PC-3 (cell line): ENCODE measurements around the gene GNAI1.

Experiments
- EZH2phosphoT487 ChIP-seq: fragments of 300-600 bp; sonication (generic); IDR thresholded peaks from 2 replicates; pipeline ENCODE4 v1.6.1; 2018; ENCODE audit warnings: mild to moderate bottlenecking, antibody characterized with exemption, low read length, borderline replicate concordance
- TF ChIP-seq, protein P1 (sequence below): fragments of 300-600 bp; sonication (generic); conservative IDR thresholded peaks from 2 replicates; pipeline ENCODE4 v1.5.1; 2017; ENCODE audit warnings: antibody characterized with exemption, low read depth, mild to moderate bottlenecking, low read length

DNA sequence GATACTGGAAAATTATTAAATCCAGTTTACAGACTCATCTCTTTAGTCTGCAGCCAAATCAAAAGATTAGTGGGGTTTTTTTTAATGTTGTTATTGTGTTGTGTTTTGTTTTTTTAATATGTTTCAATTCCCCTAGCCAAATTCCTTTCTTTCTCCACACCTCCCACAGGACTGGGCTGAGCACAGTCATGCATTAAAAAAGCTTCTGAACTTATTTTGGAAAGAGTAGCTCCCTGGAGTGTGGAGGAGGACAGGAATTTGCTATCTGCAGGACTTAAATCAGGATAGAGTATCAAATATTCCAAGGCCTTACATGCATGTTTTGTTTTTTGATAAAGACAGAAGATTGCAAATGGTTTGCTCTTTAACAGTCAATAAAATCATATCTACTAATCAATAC is 90.7 kb downstream of the GNAI1 start:
- TF ChIP-seq, protein P1, sequence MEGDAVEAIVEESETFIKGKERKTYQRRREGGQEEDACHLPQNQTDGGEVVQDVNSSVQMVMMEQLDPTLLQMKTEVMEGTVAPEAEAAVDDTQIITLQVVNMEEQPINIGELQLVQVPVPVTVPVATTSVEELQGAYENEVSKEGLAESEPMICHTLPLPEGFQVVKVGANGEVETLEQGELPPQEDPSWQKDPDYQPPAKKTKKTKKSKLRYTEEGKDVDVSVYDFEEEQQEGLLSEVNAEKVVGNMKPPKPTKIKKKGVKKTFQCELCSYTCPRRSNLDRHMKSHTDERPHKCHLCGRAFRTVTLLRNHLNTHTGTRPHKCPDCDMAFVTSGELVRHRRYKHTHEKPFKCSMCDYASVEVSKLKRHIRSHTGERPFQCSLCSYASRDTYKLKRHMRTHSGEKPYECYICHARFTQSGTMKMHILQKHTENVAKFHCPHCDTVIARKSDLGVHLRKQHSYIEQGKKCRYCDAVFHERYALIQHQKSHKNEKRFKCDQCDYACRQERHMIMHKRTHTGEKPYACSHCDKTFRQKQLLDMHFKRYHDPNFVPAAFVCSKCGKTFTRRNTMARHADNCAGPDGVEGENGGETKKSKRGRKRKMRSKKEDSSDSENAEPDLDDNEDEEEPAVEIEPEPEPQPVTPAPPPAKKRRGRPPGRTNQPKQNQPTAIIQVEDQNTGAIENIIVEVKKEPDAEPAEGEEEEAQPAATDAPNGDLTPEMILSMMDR, result no peak
- TF ChIP-seq EZH2phosphoT487, result no peak
